Keratinocyte (primary cell): ENCODE measurements around the gene AGPS.

ENCODE experiments used
- CTCF ChIP-seq, 3 experiments: IDR thresholded peaks in 1 of 3; conservative IDR thresholded peaks in 1 of 3; optimal IDR thresholded peaks in 1 of 3; 2 replicates in 2 of 3; 3 replicates in 1 of 3; pipeline versions ENCODE3 to v1.5.1; 2011; ENCODE audit warnings: low read length in 3 of 3, mild to moderate bottlenecking in 3 of 3, moderate library complexity in 2 of 3, control low read depth in 1 of 3, inconsistent platforms in 1 of 3; ENCODE audit not compliant: insufficient read depth in 2 of 3; ENCODE audit errors: extremely low read depth in 1 of 3
- EZH2 ChIP-seq: IDR thresholded peaks from one replicate; pipeline ENCODE4 v1.6.1; 2012; ENCODE audit warnings: inconsistent platforms, mild to moderate bottlenecking, low read length, moderate library complexity

- TF ChIP-seq CTCF (optimal IDR thresholded peaks at IDR 0.05 in 1 of 3, IDR thresholded peaks at IDR 0.05 in 1 of 3, conservative IDR thresholded peaks at IDR 0.05 in 1 of 3; ENCODE audit: extremely low read depth in 1 of 3, insufficient read depth in 2 of 3, low read length in 3 of 3): no peak
- no peak for TF ChIP-seq EZH2
These were observed 140.0 kb downstream of the AGPS start for GRCh38 chr2:177532567-177532966.
